CD14-positive monocyte (primary cell): ENCODE results near the gene RBMS3. TPM values are rescaled to one million over a fixed set of nuclear protein-coding genes. Genes with fewer than 3 reads are reported as not detected.

Source experiments
- DNase-seq, 3 donors: peaks; one replicate each; pipeline ENCODE4 v3.0.0-alpha.2; 2011 to 2022
- H2AFZ ChIP-seq: 2 replicates; pipeline ENCODE4 v1.6.0; 2012; ENCODE audit warnings: mild to moderate bottlenecking, low read depth, low read length, inconsistent platforms; ENCODE audit not compliant: insufficient read depth, poor library complexity, severe bottlenecking
- H3K27ac ChIP-seq, 2 donors: 1 replicate in 1 of 2; 2 replicates in 1 of 2; pipeline ENCODE4 v1.5.1; 2012 to 2013; ENCODE audit warnings: low read length in 2 of 2, control low read depth in 1 of 2, inconsistent platforms in 1 of 2, low read depth in 1 of 2, mild to moderate bottlenecking in 1 of 2
- H3K27me3 ChIP-seq, 2 donors: one replicate each; pipeline versions ENCODE4 v1.6.0 to v1.6.1; 2011 to 2013; ENCODE audit warnings: low read length in 2 of 2; ENCODE audit not compliant: control insufficient read depth in 2 of 2, insufficient read depth in 2 of 2
- H3K36me3 ChIP-seq, 2 donors: replicated peaks in 1 of 2; 1 replicate in 1 of 2; 2 replicates in 1 of 2; pipeline versions ENCODE4 v1.5.1 to v1.6.1; 2012 to 2013; ENCODE audit warnings: low read length in 2 of 2, control low read depth in 1 of 2, inconsistent platforms in 1 of 2, mild to moderate bottlenecking in 1 of 2; ENCODE audit not compliant: insufficient read depth in 2 of 2, control insufficient read depth in 1 of 2
- H3K4me1 ChIP-seq, 2 donors: 1 replicate in 1 of 2; 2 replicates in 1 of 2; pipeline versions ENCODE4 v1.5.1 to v1.6.1; 2012 to 2013; ENCODE audit warnings: low read length in 2 of 2, control low read depth in 1 of 2, inconsistent platforms in 1 of 2, mild to moderate bottlenecking in 1 of 2, moderate library complexity in 1 of 2; ENCODE audit not compliant: insufficient read depth in 2 of 2, control insufficient read depth in 1 of 2
- H3K4me2 ChIP-seq: replicated peaks from 2 replicates; pipeline ENCODE3; 2012; ENCODE audit warnings: low read length, moderate library complexity, mild to moderate bottlenecking; ENCODE audit not compliant: poor library complexity, severe bottlenecking; ENCODE audit errors: extremely low read depth
- H3K4me3 ChIP-seq, 3 experiments: fragments of 200-600 bp in 1 of 3; sonication (generic) in 1 of 3; replicated peaks in 1 of 3; 1 replicate in 2 of 3; 2 replicates in 1 of 3; pipeline ENCODE4 v1.5.1; 2011 to 2013; ENCODE audit warnings: low read length in 3 of 3, mild to moderate bottlenecking in 3 of 3, control low read depth in 2 of 3, low read depth in 2 of 3, inconsistent platforms in 1 of 3, moderate library complexity in 1 of 3
- H3K79me2 ChIP-seq: 2 replicates; pipeline ENCODE4 v1.6.0; 2012; ENCODE audit warnings: mild to moderate bottlenecking, control low read depth, inconsistent platforms, low read length, moderate library complexity; ENCODE audit not compliant: insufficient read depth
- H3K9ac ChIP-seq: 2 replicates; pipeline ENCODE4 v1.6.0; 2017; ENCODE audit warnings: low read length, mild to moderate bottlenecking; ENCODE audit not compliant: insufficient read depth, poor library complexity, severe bottlenecking
- H3K9me3 ChIP-seq, 2 donors: replicated peaks in 1 of 2; 1 replicate in 1 of 2; 2 replicates in 1 of 2; pipeline versions ENCODE4 v1.5.1 to v1.6.1; 2012 to 2013; ENCODE audit warnings: low read length in 2 of 2, control low read depth in 1 of 2; ENCODE audit not compliant: control insufficient read depth in 1 of 2, insufficient read depth in 1 of 2
- H4K20me1 ChIP-seq: 2 replicates; pipeline ENCODE4 v1.6.0; 2012; ENCODE audit warnings: mild to moderate bottlenecking, low read length, control low read depth, moderate library complexity; ENCODE audit not compliant: insufficient read depth
- H3K27ac Mint-ChIP-seq, 7 donors: one replicate each; pipeline ENCODE4 v1.8.0; 2020; ENCODE audit warnings: mild to moderate bottlenecking in 7 of 7, mixed read lengths in 7 of 7, moderate library complexity in 6 of 7, inconsistent platforms in 2 of 7
- H3K27me3 Mint-ChIP-seq, 3 donors: one replicate each; pipeline ENCODE4 v1.8.0; 2021 to 2022; ENCODE audit warnings: low read depth in 3 of 3, mild to moderate bottlenecking in 3 of 3, mixed read lengths in 3 of 3, moderate library complexity in 3 of 3, inconsistent platforms in 1 of 3
- H3K36me3 Mint-ChIP-seq, 2 donors: one replicate each; pipeline ENCODE4 v1.8.0; 2020; ENCODE audit warnings: mixed read lengths in 2 of 2, inconsistent platforms in 1 of 2, mild to moderate bottlenecking in 1 of 2
- H3K4me1 Mint-ChIP-seq: one replicate; pipeline ENCODE4 v1.8.0; 2020; ENCODE audit warnings: mild to moderate bottlenecking, mixed read lengths
- H3K4me3 Mint-ChIP-seq, 2 donors: one replicate each; pipeline ENCODE4 v1.8.0; 2020; ENCODE audit warnings: mild to moderate bottlenecking in 2 of 2, mixed read lengths in 2 of 2, moderate library complexity in 1 of 2
- H3K9me3 Mint-ChIP-seq, 7 donors: one replicate each; pipeline ENCODE4 v1.8.0; 2020 to 2022; ENCODE audit warnings: mixed read lengths in 7 of 7, mild to moderate bottlenecking in 6 of 7, moderate library complexity in 6 of 7, inconsistent platforms in 2 of 7
- CTCF ChIP-seq: fragments of 200-600 bp; IDR thresholded peaks from one replicate; pipeline ENCODE4 v1.8.0; 2022; ENCODE audit warnings: antibody characterized with exemption, mild to moderate bottlenecking
- WGBS: methylation state at CpG from one replicate; pipeline ENCODE4 v1.1.5; 2013; ENCODE audit warnings: missing lambda C conversion rate; ENCODE audit not compliant: insufficient coverage; 5-methylcytosine and 5-hydroxymethylcytosine counted together
- intact Hi-C, 2 donors: fragments of 100-400 bp; cut with micrococcal nuclease; formaldehyde crosslinking; loops; one replicate each; pipeline versions ENCODE4 v1.15.0 to v1.15.1; 2023
- polyA plus RNA-seq, 3 donors: library from polyadenylated mRNA; depleted of rRNA in 1 of 3; unstranded in 2 of 3; stranded (reverse) in 1 of 3; fragments of 300-500 nt in 2 of 3; fragments of >200 nt in 1 of 3; fragmentation: Illumina TruSeq in 2 of 3; gene quantifications; 1 replicate in 2 of 3; 2 replicates in 1 of 3; pipeline ENCODE4 v1.2.3, GENCODE V29; 2012 to 2021

The RBMS3 gene
- polyA plus RNA-seq, 3 donors = not detected

GRCh38 chr3:29889215-29889614 is 608.3 kb downstream of the RBMS3 start:
- no peak overlapping the region for H3K27ac ChIP-seq
- H3K9me3 Mint-ChIP-seq = peaks cover 0 to 5% (median 2%) of the 10 kb centered on the region in 7 donors
- intact Hi-C loops = no loop called here
- no peaks in the 10 kb centered on the region for H4K20me1 ChIP-seq
- H3K79me2 ChIP-seq = no peaks in the 10 kb centered on the region
- H2AFZ ChIP-seq = no peak overlapping the region
- no peaks in the 10 kb centered on the region for H3K4me1 ChIP-seq
- H3K4me1 Mint-ChIP-seq = no peaks in the 10 kb centered on the region
- H3K27ac Mint-ChIP-seq = no peak overlapping the region
- DNase-seq = no peak
- H3K4me2 ChIP-seq = no peak overlapping the region
- no peak for TF ChIP-seq CTCF
- no CpG with 5 or more reads among the region's 1 CpG for WGBS
- H3K9me3 ChIP-seq = no peaks in the 10 kb centered on the region
- no peak overlapping the region for H3K9ac ChIP-seq
- no peak overlapping the region for H3K4me3 Mint-ChIP-seq
- H3K4me3 ChIP-seq = no peak overlapping the region
- H3K27me3 Mint-ChIP-seq = no peaks in the 10 kb centered on the region
- H3K36me3 Mint-ChIP-seq = no peaks in the 10 kb centered on the region
- no peaks in the 10 kb centered on the region for H3K36me3 ChIP-seq
- no peaks in the 10 kb centered on the region for H3K27me3 ChIP-seq

- no peak for DNase-seq
- H3K36me3 ChIP-seq = no peaks in the 10 kb centered on the region
- H3K27ac ChIP-seq = no peak overlapping the region
- no peak for TF ChIP-seq CTCF
- WGBS = no CpG with 5 or more reads among the region's 5 CpGs
- H4K20me1 ChIP-seq = no peaks in the 10 kb centered on the region
- H3K27me3 ChIP-seq = no peaks in the 10 kb centered on the region
- no peaks in the 10 kb centered on the region for H3K27me3 Mint-ChIP-seq
- H3K4me2 ChIP-seq = no peak overlapping the region
- H3K79me2 ChIP-seq = no peaks in the 10 kb centered on the region
- no peak overlapping the region for H3K27ac Mint-ChIP-seq
- H3K9ac ChIP-seq = no peak overlapping the region
- no peak overlapping the region for H3K4me3 ChIP-seq
- H3K4me1 ChIP-seq = no peaks in the 10 kb centered on the region
- H3K9me3 ChIP-seq = no peaks in the 10 kb centered on the region
- H3K9me3 Mint-ChIP-seq = peaks cover 0 to 5% (median 2%) of the 10 kb centered on the region in 7 donors
- H3K36me3 Mint-ChIP-seq = no peaks in the 10 kb centered on the region
- intact Hi-C loops = no loop called here
- no peak overlapping the region for H3K4me3 Mint-ChIP-seq
- no peaks in the 10 kb centered on the region for H3K4me1 Mint-ChIP-seq
- H2AFZ ChIP-seq = no peak overlapping the region
Observed at GRCh38 chr3:29890801-29891200, 609.9 kb downstream of the RBMS3 start.
